ENCODE measurements around the gene DIP2C.

DNA sequence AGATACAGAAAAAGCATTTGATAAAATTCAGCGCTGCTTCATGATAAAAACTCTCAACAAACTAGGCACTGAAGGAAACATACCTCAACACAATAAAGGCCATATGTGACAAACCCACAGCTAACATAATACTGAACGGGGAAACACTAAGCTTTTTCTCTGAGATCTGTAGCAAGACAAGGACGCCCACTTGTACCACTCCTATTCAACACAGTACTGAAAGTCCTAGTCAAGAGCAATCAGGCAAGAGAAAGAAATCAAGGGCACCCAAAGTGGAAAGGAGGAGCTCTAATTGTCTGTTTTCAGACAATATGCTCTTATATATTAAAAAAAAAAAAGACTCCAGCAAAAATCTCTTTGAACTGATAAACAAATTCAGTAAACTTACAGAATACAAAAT is 13.3 kb downstream of the DIP2C start:
- TF ChIP-seq, protein P1, sequence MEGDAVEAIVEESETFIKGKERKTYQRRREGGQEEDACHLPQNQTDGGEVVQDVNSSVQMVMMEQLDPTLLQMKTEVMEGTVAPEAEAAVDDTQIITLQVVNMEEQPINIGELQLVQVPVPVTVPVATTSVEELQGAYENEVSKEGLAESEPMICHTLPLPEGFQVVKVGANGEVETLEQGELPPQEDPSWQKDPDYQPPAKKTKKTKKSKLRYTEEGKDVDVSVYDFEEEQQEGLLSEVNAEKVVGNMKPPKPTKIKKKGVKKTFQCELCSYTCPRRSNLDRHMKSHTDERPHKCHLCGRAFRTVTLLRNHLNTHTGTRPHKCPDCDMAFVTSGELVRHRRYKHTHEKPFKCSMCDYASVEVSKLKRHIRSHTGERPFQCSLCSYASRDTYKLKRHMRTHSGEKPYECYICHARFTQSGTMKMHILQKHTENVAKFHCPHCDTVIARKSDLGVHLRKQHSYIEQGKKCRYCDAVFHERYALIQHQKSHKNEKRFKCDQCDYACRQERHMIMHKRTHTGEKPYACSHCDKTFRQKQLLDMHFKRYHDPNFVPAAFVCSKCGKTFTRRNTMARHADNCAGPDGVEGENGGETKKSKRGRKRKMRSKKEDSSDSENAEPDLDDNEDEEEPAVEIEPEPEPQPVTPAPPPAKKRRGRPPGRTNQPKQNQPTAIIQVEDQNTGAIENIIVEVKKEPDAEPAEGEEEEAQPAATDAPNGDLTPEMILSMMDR (conservative IDR thresholded peaks at IDR 0.05), result no peak
- TF ChIP-seq ZFX (IDR thresholded peaks at IDR 0.05), result no peak
